GM13977 (cell line): ENCODE data around the gene ARHGAP4.

ENCODE experiments used
- DNase-seq: peaks from one replicate; pipeline ENCODE4 v3.0.0; 2012; ENCODE audit warnings: low spot score
- CTCF ChIP-seq: IDR thresholded peaks from 2 replicates; pipeline ENCODE4 v1.5.1; 2012; ENCODE audit warnings: mild to moderate bottlenecking, control low read depth; ENCODE audit not compliant: insufficient read depth; ENCODE audit errors: extremely low read depth, missing control alignments
- in situ Hi-C: fragments of 300-500 bp; cut with MboI; formaldehyde crosslinking; loops from one replicate; pipeline ENCODE4 v1.12.0; 2022; ENCODE audit warnings: low sequenced_read_pairs, low pct_unique_long_range_greater_than_20kb, mixed read lengths, inconsistent platforms; ENCODE audit not compliant: unreplicated experiment

Gene ARHGAP4

GRCh38 chrX:153956044-153956907, 30.2 kb upstream of the ARHGAP4 start:
- TF ChIP-seq CTCF: no peak
- no peak for DNase-seq
- in situ Hi-C loops: no loop called here

GRCh38 chrX:153955228-153955732, 29.2 kb upstream of the ARHGAP4 start:
- TF ChIP-seq CTCF: no peak
- in situ Hi-C loops: no loop called here
- no peak for DNase-seq

- in situ Hi-C loops: no loop called here
- TF ChIP-seq CTCF: no peak
- no peak for DNase-seq
Observed at GRCh38 chrX:153954558-153955227, 28.6 kb upstream of the ARHGAP4 start.

- no peak for DNase-seq
Observed at GRCh38 chrX:153953892-153954557, 28.0 kb upstream of the ARHGAP4 start.

GRCh38 chrX:153953342-153953830, 27.3 kb upstream of the ARHGAP4 start:
- in situ Hi-C loops: no loop called here
- peak; percentile 91 for DNase-seq
- peak; percentile 98 for TF ChIP-seq CTCF

More at GRCh38 chrX:153953892-153954557, 28.0 kb upstream of the ARHGAP4 start:
- in situ Hi-C loops: no loop called here
- TF ChIP-seq CTCF: no peak

- no peak for DNase-seq
- no peak for TF ChIP-seq CTCF
- in situ Hi-C loops: no loop called here
Observed at GRCh38 chrX:153952373-153953026, 26.4 kb upstream of the ARHGAP4 start.
